Activated CD4-positive, alpha-beta T cell treated with anti-CD3 and anti-CD28 coated beads for 36 hours (primary cell): ENCODE data around the gene PBX2. TPM values are rescaled to one million over a fixed set of nuclear protein-coding genes. Genes with fewer than 3 reads are reported as not detected.

ENCODE experiments used
- ATAC-seq: fragments of 200-7000 bp; cut with Tn5 transposase; one replicate; pipeline ENCODE4 v1.10.0; 2021; ENCODE audit warnings: mild to moderate bottlenecking, moderate library complexity
- CTCF ChIA-PET: fragments of 350-600 bp; sonication (Branson Sonifier 250); formaldehyde crosslinking; loops from one replicate; lab custom pipeline; 2021; ENCODE audit warnings: antibody characterized with exemption; lab: Charles Lee
- POLR2A ChIA-PET: fragments of 350-600 bp; sonication (Branson Sonifier 250); formaldehyde crosslinking; loops from one replicate; lab custom pipeline; 2021; ENCODE audit warnings: antibody characterized with exemption, inconsistent platforms; lab: Charles Lee
- DNase-seq: peaks from one replicate; pipeline ENCODE4 v3.0.0-alpha.2; 2020
- H3K27ac Mint-ChIP-seq: one replicate; pipeline ENCODE4 v1.8.0; 2021; ENCODE audit warnings: mixed read lengths
- H3K27me3 Mint-ChIP-seq: one replicate; pipeline ENCODE4 v1.8.0; 2021; ENCODE audit warnings: mixed read lengths
- H3K36me3 Mint-ChIP-seq: one replicate; pipeline ENCODE4 v1.8.0; 2021; ENCODE audit warnings: low read depth, mixed read lengths
- H3K4me1 Mint-ChIP-seq: one replicate; pipeline ENCODE4 v1.8.0; 2021; ENCODE audit warnings: mixed read lengths
- H3K4me3 Mint-ChIP-seq: one replicate; pipeline ENCODE4 v1.8.0; 2021; ENCODE audit warnings: mild to moderate bottlenecking, moderate library complexity, mixed read lengths
- H3K9me3 Mint-ChIP-seq: one replicate; pipeline ENCODE4 v1.8.0; 2021; ENCODE audit warnings: low read depth, mixed read lengths
- intact Hi-C, 2 experiments: fragments of 100-400 bp; cut with DNase I in 1 of 2; cut with micrococcal nuclease in 1 of 2; formaldehyde crosslinking; loops; one replicate each; pipeline versions ENCODE4 v1.14.2 to v1.15.1; 2022 to 2024; cut with DNase I, micrococcal nuclease
- total RNA-seq, 2 experiments: library from RNA; stranded (reverse); gene quantifications; one replicate each; pipeline ENCODE4 v1.2.3, GENCODE V29; 2021

Gene PBX2
- total RNA-seq, 2 experiments from 2014 or later: 64.9 to 77.9 TPM

DNA sequence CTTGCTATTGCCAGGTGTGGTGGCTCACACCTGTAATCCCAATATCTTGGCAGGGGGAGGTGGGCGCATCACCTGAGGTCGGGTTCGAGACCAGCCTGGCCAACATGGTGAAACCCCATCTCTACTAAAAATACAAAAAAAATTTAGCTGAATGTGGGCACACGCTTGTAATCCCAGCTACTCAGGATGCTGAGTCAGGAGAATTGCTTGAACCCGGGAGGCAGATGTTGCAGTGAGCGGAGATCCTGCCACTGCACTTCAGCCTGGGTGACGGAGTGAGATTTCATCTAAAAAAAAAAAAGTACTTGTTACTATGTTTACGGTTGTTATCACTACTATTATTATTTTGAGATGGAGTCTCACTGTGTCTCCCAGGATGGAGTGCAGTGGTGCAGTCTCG is 33.1 kb downstream of the PBX2 start:
- no peak for DNase-seq
- Mint-ChIP-seq H3K4me3 (no peak overlapping the region), H3K36me3 (peaks cover 19% of the 10 kb centered on the region), H3K9me3 (no peaks in the 10 kb centered on the region), H3K27ac (no peak overlapping the region), H3K27me3 (no peaks in the 10 kb centered on the region), H3K4me1 (peaks cover 27% of the 10 kb centered on the region)
- no peak for ATAC-seq
- POLR2A ChIA-PET: interaction anchor here (0.7 kb wide), 1 partner anchor 446 kb away, joined by 3 read pairs; no protein-coding TSS in a partner anchor
- CTCF ChIA-PET: no interaction called here
- intact Hi-C loops: loop anchor here in 1 of 2 experiments (10.0 kb wide), 1 partner anchor 112 kb away; no protein-coding TSS in a partner anchor

DNA sequence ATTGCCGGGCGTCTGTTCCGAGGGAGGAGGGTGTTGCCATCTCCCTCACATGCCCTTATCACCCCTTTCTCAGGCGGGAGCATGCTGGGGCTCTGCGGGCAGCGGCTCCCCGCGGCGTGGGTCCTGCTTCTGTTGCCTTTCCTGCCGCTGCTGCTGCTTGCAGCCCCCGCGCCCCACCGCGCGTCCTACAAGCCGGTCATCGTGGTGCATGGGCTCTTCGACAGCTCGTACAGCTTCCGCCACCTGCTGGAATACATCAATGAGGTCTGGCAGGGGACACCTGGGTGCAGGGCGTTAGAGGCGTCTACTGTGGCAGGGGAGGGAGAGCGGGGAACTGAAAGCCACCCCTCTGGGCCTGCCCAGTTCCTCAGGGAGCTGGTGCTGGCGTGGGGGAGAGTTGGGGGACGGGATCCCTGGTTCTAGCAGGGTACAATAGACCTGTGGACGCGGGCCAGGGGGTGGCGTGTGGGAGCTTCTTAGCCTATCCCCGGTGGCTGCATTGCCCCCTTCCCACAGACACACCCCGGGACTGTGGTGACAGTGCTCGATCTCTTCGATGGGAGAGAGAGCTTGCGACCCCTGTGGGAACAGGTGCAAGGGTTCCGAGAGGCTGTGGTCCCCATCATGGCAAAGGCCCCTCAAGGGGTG is 35.4 kb downstream of the PBX2 start:
- Mint-ChIP-seq H3K27ac (peak overlapping the region; percentile 92), H3K9me3 (no peaks in the 10 kb centered on the region), H3K27me3 (peaks cover 11% of the 10 kb centered on the region), H3K4me3 (peak overlapping the region; percentile 91), H3K36me3 (peaks cover 19% of the 10 kb centered on the region), H3K4me1 (peaks cover 41% of the 10 kb centered on the region)
- DNase-seq (peak; percentile 80), ATAC-seq (peak; percentile 75)
- intact Hi-C loops: loop anchor here (1.0 to 10.0 kb wide), 9 partner anchors 22 to 195 kb away; partner anchors contain the start of genes FKBPL (in 2 of the 2), AGPAT1 (in 1 of the 2) and SKIC2 (in 1 of the 2)
- ChIA-PET POLR2A (no interaction called here), CTCF (interaction anchor here (0.5 to 1.1 kb wide), 4 partner anchors 36 to 44 kb away, joined by 3 to 6 read pairs (median 3); no protein-coding TSS in a partner anchor)

DNA sequence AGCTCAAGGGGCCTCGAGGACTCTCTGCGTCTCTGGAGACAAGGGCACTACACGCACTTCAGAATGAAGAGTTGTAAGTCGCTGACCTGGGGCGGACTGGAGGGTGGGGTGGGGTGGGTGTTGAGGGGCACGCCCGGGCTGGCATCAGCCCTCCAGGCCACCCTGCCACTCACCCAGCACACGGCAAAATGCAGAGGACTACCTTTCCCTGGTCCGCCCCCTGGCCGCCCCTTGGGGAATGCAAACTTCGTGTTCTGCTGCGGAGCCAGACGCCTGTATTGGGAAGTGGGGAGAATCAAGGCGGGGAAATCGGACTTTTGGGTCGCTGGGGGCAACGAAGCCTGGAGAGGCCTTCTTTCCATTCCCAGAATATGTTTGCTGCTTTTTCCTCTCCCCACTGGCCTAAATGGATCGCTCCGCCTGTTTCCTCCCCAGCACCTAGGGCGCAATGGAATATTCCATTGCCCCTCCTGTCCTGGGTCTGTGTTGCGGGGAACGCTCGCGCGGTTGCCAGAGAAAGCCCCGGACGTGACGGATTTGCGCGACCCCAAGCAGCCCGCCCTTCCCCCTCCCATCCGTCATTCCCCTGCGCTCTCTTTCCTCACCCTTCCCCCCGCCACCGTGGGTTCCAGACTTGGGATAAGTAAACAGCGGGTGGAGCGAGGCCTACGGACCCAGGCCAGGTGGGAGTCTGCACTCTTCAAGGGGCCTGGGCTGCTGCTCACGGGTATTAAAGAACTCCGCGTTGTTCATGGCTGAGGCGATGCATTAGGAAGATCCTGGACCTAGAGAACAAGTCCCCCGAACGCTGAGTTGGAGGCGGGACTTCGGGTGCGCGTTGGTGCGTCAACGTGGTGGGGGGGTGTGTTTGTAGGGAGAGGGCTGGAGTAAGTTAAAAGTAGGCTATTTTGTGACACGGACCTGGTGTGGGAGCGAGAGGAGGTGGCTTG is 36.2 kb downstream of the PBX2 start, which contains the start of gene PPT2:
Gene PPT2, plus strand, starts transcription at position 578 of the 950 bp plus-strand sequence. CDS start 454 bp downstream, outside the sequence.
- no peaks in the 10 kb centered on the region for H3K9me3 Mint-ChIP-seq
- intact Hi-C loops: loop anchor here (1.0 to 10.0 kb wide), 9 partner anchors 23 to 195 kb away; partner anchors contain the start of genes FKBPL (in 2 of the 2), AGPAT1 (in 1 of the 2) and SKIC2 (in 1 of the 2)
- CTCF ChIA-PET: interaction anchor here (0.6 to 1.2 kb wide), 4 partner anchors 25 to 40 kb away, joined by 3 to 6 read pairs (median 3); no protein-coding TSS in a partner anchor
- H3K4me1 Mint-ChIP-seq: peaks cover 45% of the 10 kb centered on the region
- ATAC-seq (peak; percentile 76), DNase-seq (peak; percentile 88)
- H3K4me3 Mint-ChIP-seq: peak within 1 kb of the TSS; percentile 91
- peak within 1 kb of the TSS; percentile 92 for H3K27ac Mint-ChIP-seq
- H3K36me3 Mint-ChIP-seq: peaks cover 19% of the 10 kb centered on the region
- H3K27me3 Mint-ChIP-seq: peaks cover 11% of the 10 kb centered on the region
- POLR2A ChIA-PET: no interaction called here

DNA sequence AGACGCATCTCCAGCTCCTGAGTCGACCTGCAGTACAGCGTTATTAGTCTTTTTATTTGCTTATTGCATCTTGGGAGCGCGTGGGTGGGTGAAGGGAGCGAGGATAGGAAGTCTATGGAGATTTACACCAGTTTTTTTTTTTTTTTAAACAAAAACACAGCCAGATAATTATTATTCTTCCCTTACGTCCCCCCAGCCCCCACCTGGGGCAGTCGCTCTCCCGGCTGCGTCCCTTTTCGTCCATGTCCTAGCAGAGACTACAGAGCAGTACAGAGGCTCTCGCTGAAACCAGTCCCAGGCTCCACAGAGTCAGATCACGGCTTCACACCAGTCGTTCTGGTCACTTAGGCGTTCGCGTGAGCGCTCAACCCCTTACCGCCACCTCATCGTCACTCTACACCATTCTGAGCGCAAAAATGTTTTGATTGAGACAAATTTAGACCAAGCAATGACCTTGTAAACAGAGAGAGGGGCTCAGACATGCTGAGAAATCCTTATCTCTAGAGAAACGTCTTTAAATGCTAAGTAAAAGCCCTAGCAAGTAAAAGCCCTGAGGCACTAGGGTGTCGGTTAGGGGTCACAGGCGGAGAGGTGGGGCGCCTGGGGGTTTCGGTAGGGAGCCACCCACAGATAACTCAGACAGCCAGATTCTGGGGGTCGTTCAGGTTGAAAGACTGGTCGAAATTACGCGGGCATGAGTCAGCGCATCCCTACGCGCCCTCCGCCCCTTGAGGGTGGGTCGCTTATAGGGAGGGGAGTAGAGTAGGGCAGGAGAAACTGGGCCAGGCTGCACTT is 37.0 kb downstream of the PBX2 start:
- DNase-seq (peak; percentile 24), ATAC-seq (no peak)
- Mint-ChIP-seq H3K4me3 (peak overlapping the region; percentile 91), H3K36me3 (peaks cover 13% of the 10 kb centered on the region), H3K27ac (peak overlapping the region; percentile 32), H3K9me3 (no peaks in the 10 kb centered on the region), H3K4me1 (peaks cover 54% of the 10 kb centered on the region), H3K27me3 (peaks cover 16% of the 10 kb centered on the region)
- CTCF ChIA-PET: interaction anchor here (1.2 to 1.3 kb wide), 4 partner anchors 21 to 92 kb away, joined by 3 to 5 read pairs (median 3); no protein-coding TSS in a partner anchor
- POLR2A ChIA-PET: no interaction called here
- intact Hi-C loops: loop anchor here in 1 of 2 experiments (10.0 kb wide), 1 partner anchor 108 kb away; no protein-coding TSS in a partner anchor

DNA sequence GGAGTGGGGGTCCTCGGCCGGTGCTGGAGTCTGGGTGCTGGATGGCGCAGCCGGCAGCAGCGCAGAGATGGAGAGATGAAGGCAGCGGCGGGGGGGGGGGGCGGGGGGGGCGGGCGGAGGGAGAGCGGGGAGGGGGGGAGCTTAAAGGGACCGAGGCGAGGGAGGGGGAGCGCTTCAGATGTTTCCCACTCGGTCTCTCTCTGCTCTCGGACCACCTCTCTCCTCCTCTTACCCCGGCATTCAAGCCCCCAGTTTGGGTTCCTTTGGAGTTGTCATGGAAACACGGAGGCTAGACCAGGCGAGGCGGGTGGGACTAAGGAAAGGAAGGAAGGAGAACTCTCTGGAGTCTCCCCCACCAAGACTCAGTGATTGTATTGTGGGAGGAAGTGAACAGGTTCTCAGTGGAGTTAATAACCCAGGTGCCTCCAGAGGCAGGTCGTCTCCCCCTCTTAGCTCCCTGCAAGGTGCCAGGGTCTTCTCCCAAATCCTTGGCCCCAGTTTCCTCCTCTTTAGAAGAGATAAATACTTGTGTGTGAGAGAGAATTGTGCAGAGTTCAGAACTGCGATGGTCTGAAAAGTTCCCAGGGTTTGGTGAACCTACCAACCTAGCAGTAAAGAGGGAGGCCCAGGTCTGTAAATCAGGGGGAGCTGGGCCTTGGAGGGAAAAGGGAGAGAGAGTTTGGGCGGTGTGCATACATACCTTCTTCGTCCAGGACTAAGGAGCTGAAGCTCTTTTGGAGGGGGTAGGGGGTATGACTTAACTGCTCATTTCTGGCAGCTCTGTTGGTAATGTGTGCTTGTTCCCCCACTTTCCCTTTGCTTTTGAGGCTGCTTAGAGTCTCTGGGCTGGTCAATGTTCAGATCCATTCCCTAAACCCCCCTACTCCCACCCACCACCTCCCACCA is 37.9 kb downstream of the PBX2 start, which contains the start of gene PRRT1:
Gene PRRT1, minus strand, starts transcription at position 77 of the 906 bp plus-strand sequence. CDS start 112 bp downstream, outside the sequence.
- peak within 1 kb of the TSS; percentile 16 for H3K4me3 Mint-ChIP-seq
- ATAC-seq (no peak), DNase-seq (no peak)
- peaks cover 5% of the 10 kb centered on the region for H3K36me3 Mint-ChIP-seq
- intact Hi-C loops: loop anchor here in 1 of 2 experiments (10.0 kb wide), 1 partner anchor 107 kb away; no protein-coding TSS in a partner anchor
- H3K27me3 Mint-ChIP-seq: peaks cover 19% of the 10 kb centered on the region
- no peaks in the 10 kb centered on the region for H3K9me3 Mint-ChIP-seq
- POLR2A ChIA-PET: interaction anchor here (0.6 kb wide), 1 partner anchor 875 kb away, joined by 5 read pairs; no protein-coding TSS in a partner anchor
- CTCF ChIA-PET: interaction anchor here (1.2 to 1.4 kb wide), 5 partner anchors 21 to 93 kb away, joined by 3 to 5 read pairs (median 3); partner anchors contain the start of gene GPSM3
- H3K27ac Mint-ChIP-seq: no peak within 1 kb of the TSS
- peaks cover 54% of the 10 kb centered on the region for H3K4me1 Mint-ChIP-seq

DNA sequence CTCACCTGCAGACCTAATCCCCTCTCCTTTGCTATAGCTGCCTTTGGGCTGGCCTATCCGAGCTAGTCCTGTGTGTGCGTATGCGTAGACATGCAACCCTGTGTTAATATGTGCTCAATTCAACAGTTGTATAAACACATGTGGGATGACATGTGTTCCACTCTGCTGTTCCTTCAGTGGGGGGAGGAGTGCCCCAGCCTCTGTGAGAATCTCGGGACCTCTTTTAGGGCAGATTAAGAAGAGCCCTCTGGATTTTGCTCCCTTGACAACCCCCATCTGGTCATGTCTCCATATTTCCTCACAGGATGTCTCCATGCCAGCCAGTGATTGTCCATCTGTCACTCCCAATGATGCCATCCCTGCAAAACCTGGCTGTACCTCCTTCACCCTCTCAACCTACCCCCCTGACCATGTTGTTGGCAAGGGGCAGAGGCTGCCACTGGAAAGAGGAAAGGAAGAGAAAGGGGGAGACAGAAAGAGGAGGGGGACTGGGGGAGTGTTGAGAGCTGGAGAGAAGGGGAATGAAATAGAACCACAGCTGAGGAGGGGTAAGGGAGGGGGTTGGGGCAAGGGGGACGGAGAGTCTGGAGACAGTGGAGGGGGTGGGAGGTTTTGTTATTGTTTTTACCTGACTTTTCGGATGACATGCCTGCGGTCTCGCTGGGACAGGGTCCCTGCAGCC is 38.7 kb downstream of the PBX2 start:
- H3K36me3 Mint-ChIP-seq: peaks cover 5% of the 10 kb centered on the region
- no peak overlapping the region for H3K27ac Mint-ChIP-seq
- ChIA-PET CTCF (interaction anchor here (0.6 to 1.4 kb wide), 5 partner anchors 20 to 337 kb away, joined by 3 to 5 read pairs (median 3); partner anchors contain the start of gene GPSM3), POLR2A (interaction anchor here (0.6 kb wide), 1 partner anchor 876 kb away, joined by 5 read pairs; no protein-coding TSS in a partner anchor)
- H3K27me3 Mint-ChIP-seq: peaks cover 19% of the 10 kb centered on the region
- H3K4me3 Mint-ChIP-seq: peak overlapping the region; percentile 16
- no peaks in the 10 kb centered on the region for H3K9me3 Mint-ChIP-seq
- peak; percentile 13 for DNase-seq
- H3K4me1 Mint-ChIP-seq: peaks cover 54% of the 10 kb centered on the region
- intact Hi-C loops: loop anchor here in 1 of 2 experiments (10.0 kb wide), 1 partner anchor 107 kb away; no protein-coding TSS in a partner anchor
- no peak for ATAC-seq

DNA sequence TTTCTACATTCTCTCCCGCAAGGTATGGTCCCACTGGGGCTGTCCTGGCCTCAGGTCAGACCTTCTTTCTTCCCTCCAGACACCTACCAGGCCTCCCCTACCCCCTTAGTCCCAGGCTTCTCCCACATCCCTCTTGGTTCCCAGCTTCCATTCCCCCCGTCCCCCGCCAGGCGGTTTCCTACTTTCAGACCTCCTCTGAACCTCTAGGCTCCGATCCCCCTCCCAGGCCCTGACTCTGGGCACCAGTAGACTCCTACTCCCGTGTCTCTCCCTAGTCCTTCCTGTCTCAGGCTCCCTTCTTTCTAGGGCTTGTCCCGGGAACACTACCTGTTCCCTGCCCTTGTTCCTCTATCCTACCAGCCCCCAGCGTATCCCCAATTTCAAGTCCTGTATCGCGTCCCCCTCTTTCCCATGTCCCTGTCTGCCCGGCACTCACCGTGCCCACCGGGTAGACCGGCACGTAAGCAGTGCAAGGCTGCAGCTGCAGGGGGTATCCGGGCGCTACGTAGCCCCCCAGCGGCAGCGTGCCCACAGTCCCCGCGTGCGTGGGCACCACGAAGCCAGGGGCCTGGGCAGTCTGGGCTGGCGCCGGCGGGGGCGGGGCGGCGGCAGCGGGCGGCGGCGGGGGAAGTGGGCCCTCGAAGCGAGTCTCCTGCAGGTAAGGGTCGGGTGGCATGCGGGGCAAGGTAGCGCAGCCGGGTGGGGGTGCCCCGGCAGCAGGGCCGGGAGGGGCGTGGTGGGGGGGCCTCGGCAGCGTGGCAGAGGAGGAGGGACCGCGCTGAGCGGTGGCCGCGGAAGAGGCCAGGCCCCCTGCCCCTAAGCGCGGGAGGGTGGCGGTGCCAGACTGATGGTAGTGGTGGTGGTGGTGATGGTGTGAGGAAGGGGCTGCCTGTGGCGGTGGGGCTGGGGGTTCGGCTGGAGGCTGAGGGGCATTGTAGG is 39.8 kb downstream of the PBX2 start:
- ChIA-PET CTCF (interaction anchor here (0.5 to 1.6 kb wide), 3 partner anchors 18 to 217 kb away, joined by 3 to 6 read pairs (median 3); no protein-coding TSS in a partner anchor), POLR2A (no interaction called here)
- intact Hi-C loops: loop anchor here in 1 of 2 experiments (10.0 kb wide), 1 partner anchor 105 kb away; no protein-coding TSS in a partner anchor
- Mint-ChIP-seq H3K36me3 (no peaks in the 10 kb centered on the region), H3K9me3 (no peaks in the 10 kb centered on the region), H3K4me3 (no peak overlapping the region), H3K4me1 (peaks cover 49% of the 10 kb centered on the region), H3K27ac (no peak overlapping the region), H3K27me3 (peaks cover 19% of the 10 kb centered on the region)
- DNase-seq (no peak), ATAC-seq (no peak)

DNA sequence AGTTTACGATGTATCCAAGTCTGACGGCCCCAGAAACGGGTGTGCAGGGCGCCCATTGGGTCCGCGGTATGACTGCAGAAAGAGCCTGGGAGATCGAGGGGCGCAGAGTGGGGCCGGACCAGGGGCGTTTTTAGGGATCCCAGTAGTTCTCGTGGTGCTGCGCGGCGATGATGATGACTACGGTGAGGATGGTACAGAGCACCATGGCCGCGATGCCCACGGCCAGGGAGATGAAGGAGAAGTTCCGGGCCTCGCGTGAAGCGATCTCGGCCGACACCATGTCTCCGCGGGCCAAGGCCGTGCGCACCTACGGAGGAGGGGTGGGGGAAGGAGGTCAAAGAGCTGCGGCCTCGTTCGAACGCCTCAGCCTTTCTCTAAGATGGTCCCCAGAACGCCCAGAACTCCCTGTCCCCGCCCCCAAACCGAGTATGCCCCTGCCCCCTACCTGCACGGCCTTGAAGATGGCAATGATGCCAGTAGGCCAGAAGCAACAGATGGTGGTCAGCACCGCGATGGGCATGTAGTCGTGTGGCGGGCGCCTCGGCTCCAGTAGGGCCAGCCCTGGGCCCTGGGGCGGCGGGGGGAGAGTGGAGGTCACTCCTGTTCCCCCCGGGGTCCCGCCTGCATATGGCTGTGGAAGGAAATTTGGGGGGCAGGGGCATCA is 40.8 kb downstream of the PBX2 start:
- intact Hi-C loops: no loop called here
- ChIA-PET CTCF (interaction anchor here (0.6 to 1.9 kb wide), 6 partner anchors 11 to 218 kb away, joined by 3 to 6 read pairs (median 4); partner anchors contain the start of gene FKBPL), POLR2A (interaction anchor here (0.6 to 0.9 kb wide), 2 partner anchors 21 to 819 kb away, joined by 3 read pairs; partner anchors contain the start of gene ATF6B)
- Mint-ChIP-seq H3K27ac (peak overlapping the region; percentile 0), H3K27me3 (peaks cover 19% of the 10 kb centered on the region), H3K4me3 (peak overlapping the region; percentile 67), H3K9me3 (no peaks in the 10 kb centered on the region), H3K4me1 (peaks cover 42% of the 10 kb centered on the region), H3K36me3 (no peaks in the 10 kb centered on the region)
- DNase-seq (peak; percentile 28), ATAC-seq (peak; percentile 24)
